SIG-M5 (cell line): ENCODE results near the gene ABCF2.

Experiments used
- DNase-seq: peaks from one replicate; lab custom pipeline; 2025; lab: John Stamatoyannopoulos, UW

Gene ABCF2

DNA sequence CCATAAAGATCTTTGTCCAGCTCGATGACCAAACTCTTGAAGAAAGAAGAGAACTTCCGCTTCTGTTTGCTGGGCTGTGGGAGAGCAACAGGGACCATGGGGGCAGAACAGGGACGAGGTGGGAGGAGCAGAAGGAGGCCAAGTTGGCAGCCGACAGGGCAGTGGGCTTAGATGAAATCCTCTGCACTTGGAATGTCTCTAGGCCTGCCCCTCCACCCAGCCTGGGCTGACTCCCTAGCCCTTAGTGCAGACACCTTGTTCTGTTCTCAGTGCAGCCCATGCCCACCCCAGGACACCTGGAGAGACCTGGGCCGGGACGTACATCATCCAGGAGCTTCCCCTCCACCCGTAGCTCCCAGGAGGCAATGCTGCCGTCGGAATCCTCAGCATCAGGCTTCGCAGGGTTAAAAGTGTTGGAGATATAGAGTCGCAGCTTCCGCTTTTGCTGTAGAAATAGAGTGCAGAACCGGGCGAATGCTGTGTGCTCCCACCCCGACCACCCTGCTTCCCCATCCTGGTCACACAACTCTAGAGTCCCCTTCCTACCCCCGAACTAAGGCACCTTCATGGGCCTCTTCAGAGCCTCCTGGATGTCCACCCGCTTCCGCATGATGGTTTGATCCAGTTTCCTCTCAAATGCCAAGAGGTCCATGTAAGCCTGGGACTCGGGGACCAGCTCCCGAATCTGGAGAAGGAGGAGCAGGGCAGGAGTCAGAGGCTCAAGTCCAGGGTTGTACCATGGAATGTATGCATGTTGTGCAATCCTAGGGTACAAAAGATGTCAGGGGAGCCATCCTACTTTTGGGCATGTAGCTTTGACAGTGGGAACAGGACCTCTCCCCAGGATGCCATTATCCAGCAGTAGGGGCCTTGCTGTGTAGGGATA lies 15.4 kb upstream of the ABCF2 start:
- no peak for DNase-seq

GRCh38 chr7:151241755-151242096 lies 14.7 kb upstream of the ABCF2 start:
- DNase-seq, result no peak

DNA sequence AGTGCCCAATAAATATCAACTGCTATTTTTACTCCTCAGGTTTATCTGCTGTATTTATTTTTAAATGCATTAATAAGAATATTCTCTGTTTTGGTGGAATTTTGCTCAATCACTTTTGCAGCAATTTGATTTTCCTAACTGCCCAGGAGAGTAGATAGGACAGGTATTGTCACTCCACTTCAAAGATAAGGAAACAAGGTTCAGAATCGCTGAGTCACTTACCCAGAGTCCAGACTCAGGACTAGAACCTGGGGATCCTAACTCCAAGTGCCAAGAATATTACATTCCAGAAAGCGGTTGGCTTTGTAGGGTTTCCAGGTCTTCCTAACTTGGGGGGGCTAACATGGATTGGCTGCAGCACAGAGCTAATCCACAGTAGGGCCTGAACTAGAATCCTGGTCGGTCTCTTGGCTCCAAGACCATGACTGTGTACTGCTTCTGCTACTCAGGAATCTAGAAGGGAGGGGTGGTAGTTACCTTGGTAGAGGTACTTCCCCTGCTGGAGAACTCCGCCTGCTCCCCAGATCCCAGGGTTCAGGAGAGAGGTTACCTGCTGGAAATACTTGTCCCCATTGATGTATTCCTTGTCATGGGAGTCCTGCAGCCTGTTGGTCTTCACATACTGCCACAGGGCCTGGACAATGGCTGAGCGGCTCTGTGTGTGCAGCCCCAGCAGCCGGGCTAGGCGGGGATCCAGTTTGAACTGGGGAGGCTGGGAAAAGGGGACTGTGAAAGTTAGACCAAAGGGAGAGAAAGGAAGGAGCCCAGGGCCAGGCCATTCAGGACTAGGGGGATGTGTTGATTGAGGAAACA lies 14.1 kb upstream of the ABCF2 start:
- no peak for DNase-seq

DNA sequence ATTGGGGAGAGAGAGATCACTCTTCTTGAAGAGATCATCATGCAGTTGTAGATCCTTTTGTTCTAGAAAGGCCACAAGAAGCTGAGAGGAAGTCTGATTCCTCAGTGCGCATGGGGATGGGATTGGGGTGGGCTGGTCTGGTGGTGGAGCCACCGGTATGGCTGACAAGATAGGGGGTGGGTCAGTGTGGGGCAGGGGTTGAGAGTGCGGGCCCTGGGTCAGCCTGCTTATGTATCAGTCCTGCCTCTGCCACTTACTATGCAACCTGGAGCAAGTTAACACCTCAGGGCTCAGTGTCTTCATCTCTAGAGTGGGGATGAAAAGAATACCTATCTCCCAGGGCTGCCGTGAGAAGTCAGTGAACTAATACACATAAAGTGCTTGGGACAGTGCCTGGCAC lies 13.5 kb upstream of the ABCF2 start:
- no peak for DNase-seq

DNA sequence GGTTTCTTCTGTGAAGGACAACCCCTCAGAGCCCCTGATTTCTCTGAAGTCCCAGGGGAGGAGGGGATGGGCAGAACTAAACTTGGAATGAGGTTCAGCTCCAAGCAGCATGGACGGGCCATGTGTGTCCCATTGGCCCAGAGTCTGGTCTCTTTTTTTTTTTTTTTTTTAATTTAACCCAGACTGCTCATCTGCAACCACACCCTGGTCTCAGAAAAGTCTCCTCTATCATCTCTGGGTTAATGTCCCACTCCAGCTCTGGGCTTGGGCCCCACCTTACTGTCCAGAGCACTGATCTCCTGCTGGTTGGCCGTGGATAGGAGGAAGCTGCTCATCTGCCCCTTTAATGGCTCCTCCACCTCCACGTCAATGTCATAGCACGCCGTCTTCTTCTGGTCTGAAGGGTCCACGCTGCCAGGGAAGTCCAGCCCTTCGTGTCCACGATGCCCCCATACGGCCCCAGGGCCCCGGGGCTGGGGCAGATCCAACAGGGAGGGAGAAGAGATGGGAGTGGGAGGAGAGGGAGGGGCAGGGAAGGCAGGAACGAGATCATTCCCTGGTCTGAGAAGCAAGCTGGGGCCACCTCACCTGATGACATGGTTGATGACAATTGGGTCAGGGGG lies 12.9 kb upstream of the ABCF2 start:
- DNase-seq, result no peak

DNA sequence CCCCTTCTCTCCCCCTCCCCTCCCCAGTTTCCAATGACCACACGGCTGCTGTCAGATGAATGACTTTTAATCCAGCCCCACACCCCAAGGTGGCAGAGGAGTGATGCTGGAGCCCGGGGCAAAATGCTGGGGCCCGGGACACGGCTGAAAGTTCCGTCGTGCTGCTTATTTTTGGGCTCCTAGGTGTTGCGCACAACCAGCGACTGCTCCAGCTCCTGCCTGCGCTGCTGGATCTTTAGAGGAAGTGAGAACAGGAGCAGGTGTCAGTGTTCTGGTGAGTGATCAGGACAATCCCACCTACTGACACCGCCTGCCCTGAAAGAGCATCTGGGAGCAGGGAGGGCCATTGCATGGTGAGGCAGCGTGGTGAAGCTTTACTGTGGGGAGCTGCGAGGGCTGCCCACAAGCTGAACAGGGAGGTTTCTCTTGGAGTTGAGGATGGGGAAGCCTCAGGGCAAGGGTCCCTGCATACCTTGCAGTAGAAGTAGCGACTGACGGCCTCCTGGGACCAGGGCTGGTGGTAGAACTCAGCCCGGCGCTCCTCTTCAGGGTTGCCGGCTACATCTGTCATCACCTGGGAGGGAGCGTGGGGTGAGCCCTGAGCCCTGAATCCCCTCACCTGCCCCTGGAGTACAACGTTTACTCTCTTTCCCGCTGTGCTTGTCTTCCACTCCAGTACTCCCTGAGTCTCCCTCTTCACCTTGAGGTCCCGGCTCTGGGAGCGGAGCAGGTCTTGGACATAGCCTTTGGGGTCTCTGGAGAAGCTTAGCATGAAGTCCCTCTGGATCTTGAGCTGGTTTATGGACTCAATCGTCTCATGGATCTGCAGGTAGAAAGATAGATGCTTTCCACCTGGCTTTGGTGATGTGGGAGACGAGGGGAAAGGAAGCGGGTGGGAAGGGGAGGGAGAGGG lies 12.2 kb upstream of the ABCF2 start:
- no peak for DNase-seq

DNA sequence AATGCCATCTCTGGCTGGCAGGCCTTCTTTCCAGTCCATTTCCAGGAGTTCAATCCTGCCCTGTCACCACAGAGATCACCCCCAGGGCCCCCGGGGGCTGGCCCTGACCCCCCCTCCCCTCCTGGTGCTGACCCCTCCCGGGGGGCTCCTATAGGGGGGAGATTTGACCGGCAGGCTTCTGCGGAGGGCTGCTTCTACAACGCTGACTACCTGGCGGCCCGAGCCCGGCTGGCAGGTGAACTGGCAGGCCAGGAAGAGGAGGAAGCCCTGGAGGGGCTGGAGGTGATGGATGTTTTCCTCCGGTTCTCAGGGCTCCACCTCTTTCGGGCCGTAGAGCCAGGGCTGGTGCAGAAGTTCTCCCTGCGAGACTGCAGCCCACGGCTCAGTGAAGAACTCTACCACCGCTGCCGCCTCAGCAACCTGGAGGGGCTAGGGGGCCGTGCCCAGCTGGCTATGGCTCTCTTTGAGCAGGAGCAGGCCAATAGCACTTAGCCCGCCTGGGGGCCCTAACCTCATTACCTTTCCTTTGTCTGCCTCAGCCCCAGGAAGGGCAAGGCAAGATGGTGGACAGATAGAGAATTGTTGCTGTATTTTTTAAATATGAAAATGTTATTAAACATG lies 11.3 kb upstream of the ABCF2 start:
- DNase-seq, result no peak

GRCh38 chr7:151237244-151238189 lies 10.5 kb upstream of the ABCF2 start:
- DNase-seq, result no peak

DNA sequence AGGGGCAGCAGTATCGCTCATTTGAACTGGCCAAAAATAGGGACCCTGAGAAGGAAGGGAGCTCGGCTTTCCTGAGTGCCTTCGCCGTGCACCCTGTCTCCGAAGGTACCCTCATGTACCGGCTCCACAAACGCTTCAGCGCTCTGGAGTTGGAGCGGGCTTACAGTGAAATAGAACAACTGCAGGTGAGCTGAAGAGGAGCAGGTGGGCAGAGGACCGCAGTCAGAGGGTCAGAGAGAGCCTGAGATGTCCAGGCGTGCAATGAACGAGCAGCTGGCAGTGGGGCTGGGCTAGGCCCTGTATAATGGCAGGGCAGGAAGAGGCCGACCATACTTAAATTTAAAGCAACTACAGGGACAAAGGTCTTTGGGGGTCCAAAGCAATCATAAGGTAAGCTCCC lies 9.4 kb upstream of the ABCF2 start:
- DNase-seq, result no peak

GRCh38 chr7:151235091-151235787 lies 8.2 kb upstream of the ABCF2 start:
- DNase-seq, result no peak

DNA sequence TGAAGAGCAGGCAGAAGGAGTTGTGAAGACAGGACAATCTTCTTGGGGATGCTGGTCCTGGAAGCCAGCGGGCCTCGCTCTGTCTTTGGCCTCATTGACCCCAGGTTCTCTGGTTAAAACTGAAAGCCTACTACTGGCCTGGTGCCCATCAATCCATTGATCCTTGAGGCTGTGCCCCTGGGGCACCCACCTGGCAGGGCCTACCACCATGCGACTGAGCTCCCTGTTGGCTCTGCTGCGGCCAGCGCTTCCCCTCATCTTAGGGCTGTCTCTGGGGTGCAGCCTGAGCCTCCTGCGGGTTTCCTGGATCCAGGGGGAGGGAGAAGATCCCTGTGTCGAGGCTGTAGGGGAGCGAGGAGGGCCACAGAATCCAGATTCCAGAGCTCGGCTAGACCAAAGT lies 6.8 kb upstream of the ABCF2 start:
- DNase-seq, result no peak

DNA sequence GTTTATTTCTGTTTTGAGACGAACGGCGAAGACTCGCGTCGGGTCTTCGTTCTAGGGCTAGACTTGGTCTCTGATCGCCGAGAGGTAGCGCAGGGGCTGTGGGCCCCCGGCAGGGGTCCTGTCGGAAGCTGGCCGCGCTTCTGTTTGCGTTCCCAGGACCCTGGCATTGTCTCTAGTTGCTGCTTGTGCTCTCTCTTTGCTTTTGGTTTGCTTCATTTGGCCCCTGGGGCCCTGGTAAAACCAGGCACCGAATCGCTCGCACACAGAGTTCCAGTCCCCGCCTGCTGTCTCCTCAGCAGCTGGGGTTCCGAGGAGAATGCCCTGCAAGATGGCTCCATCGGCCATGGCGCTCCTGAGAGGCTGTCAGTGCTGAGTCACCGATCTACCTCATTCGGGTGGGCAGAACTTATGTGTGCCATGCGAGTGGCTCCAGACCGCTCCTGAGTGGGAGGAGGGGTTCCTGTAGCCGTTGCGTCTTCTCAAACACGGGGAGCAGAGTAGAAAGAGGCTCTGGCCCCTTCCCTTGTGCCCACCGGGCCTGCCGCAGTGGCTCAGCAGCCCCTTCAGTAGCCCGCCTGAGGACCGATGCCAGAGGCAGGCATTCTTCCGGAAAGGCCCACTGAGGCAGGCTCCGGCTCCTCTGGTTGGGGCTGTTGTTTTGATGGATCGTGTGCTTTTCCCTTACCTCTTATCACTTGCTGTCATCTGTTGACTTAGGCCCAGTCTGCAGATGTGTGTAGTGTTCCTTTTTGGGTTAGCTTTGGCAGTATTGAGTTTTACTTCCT lies 6.1 kb upstream of the ABCF2 start:
- no peak for DNase-seq

- DNase-seq, result peak; percentile 51
Observed at GRCh38 chr7:151232091-151232916, 5.3 kb upstream of the ABCF2 start, which contains the start of gene CHPF2. CHPF2 (plus strand) TSS chr7:151232483; CDS start chr7:151234012, 1,529 bp downstream.

DNA sequence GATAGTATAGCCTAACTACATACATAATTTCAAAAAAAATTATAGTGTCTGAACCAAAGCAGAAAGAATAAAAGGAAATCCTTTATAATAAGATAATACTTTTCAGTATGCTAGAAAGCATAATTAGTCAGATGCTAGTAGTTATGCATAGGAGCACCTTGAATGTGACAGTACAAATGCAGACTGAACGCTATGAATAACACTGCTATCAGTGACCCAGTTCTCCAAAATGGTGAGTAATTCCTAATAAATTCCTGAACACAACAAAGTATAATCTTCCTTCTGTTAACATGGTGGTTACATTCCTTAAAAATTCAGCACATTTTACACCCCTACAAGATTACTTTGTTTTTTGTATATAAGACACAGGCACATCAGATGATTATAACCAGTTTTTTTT lies 4.1 kb upstream of the ABCF2 start:
- DNase-seq, result no peak

- DNase-seq, result no peak
Observed at GRCh38 chr7:151229249-151229648, 2.2 kb upstream of the ABCF2 start.

GRCh38 chr7:151228024-151228866 lies 1.2 kb upstream of the ABCF2 start:
- DNase-seq, result no peak

- no peak for DNase-seq
Observed at GRCh38 chr7:151226560-151226874, 488 bp downstream of the ABCF2 start.
